Transverse colon (tissue), 4 donors: ENCODE measurements around the gene ASAH2.

Experiments
- CTCF ChIP-seq, 5 experiments: fragments of 200-600 bp in 3 of 5; fragments of 450-650 bp in 2 of 5; sonication (generic) in 3 of 5; IDR thresholded peaks; 1 replicate in 2 of 5; 2 replicates in 3 of 5; pipeline ENCODE4 v1.5.1; 2016 to 2017; ENCODE audit warnings: antibody characterized with exemption in 5 of 5, inconsistent platforms in 3 of 5, mild to moderate bottlenecking in 2 of 5, moderate library complexity in 1 of 5
- EP300 ChIP-seq: sonication (generic); formaldehyde crosslinking; IDR thresholded peaks from one replicate; pipeline ENCODE4 v1.6.1; 2017; ENCODE audit warnings: antibody characterized with exemption, low read depth
- POLR2A ChIP-seq: fragments of 450-650 bp; IDR thresholded peaks from one replicate; pipeline ENCODE4 v1.6.1; 2016; ENCODE audit warnings: antibody characterized with exemption, mild to moderate bottlenecking, moderate library complexity
- POLR2AphosphoS5 ChIP-seq, 3 donors: sonication (generic); formaldehyde crosslinking; IDR thresholded peaks; one replicate each; pipeline ENCODE4 v1.6.1; 2016; ENCODE audit warnings: antibody characterized with exemption in 3 of 3

- TF ChIP-seq CTCF (IDR thresholded peaks at IDR 0.05) (no peak), EP300 (no peak), POLR2A (no peak), POLR2AphosphoS5 (IDR thresholded peaks at IDR 0.05) (no peak)
Observed at GRCh38 chr10:50229460-50229859, 21.9 kb downstream of the ASAH2 start.
